Hypothalamus (tissue), 51 donors: ENCODE measurements around the gene PNPLA5.
"Not testable (repeated sequence)": the region's sequence is repeated elsewhere in the genome, so short reads cannot be mapped to it uniquely, and the experiment has no call there.

ENCODE experiments used
- DNase-seq, 51 donors: peaks; one replicate each; lab custom pipeline; 2025; lab: John Stamatoyannopoulos, UW

The PNPLA5 gene

GRCh38 chr22:43882122-43882767 is 9.6 kb downstream of the PNPLA5 start:
- no peak for DNase-seq

DNA sequence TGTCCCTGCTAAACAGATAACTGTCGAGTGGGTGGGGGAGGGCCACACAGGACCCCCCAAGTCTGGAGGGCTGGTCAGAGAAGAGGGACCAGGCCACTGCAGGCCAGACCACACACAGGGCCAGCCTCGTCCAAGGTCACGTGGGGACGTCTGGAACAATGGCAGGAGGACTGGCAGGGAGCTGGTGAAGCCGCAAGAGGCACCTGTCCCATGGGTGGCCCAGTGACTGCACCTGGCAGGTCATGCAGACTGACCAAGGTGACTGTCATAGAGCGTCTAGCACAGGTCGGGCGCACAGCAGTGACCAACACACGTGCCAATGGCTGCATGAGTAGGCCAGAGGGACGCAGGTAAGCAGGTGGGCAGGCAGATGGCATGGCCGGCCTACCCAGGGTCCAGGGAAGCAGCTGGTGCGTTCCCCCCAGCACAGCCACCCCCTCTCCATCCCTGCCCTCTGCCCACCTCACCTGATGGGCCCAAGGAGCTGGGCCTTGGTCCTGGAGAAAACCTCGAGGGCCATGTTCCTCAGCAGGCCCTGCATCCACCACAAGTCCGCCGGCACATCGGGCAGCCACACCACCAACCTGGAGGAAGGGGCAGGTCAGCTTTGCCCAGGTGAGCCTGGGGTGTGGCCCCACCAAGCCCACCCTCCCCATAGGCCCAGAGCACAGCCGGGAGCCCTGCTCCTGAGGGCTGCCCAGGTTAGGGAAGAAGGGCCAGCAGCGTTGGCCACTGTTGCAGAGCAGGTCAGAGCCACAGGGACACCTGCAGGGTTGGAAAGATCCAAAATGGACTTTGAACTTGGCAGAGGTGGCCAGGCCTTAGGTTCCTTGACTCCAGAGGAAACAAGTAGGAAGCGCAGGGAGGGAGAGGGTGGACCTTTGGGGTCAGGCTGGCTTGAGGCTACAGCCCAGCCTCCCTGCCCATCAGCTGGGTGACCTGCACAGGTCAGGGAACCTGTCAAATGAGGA is 10.4 kb downstream of the PNPLA5 start:
- no peak for DNase-seq

- DNase-seq: no peak
Measured at GRCh38 chr22:43880541-43880991, 11.2 kb downstream of the PNPLA5 start.

DNA sequence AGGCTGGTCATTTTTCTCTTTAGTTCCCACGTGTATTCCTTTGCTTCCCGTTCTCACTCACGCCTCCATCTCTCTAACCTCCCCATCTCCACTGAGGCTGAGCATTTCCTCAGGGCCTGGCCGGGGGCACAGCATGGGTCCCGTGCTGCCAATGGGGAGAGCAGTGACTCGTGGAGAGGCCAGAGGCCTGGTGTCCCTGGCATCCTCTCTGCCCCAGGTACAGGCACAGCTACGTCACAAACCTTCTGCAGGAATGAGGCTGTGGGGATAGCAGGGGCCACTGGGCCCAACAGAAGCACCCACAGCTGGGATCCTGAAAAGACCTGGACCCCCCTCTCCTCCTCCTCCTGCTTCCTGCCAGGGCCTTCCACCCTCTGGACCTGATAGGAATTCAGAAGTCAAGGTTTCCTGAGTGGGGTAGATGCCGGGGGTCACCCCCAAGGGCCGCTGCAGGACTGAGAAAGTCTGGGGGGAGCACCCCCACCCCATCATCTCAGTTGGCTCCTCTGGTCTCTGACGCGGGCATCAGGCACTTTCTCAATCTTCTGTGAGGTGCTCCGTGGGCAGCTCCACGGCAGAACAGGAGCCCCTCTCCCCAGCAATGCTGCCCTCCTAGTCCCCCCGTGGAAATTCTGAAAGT is 11.8 kb downstream of the PNPLA5 start:
- no peak for DNase-seq

DNA sequence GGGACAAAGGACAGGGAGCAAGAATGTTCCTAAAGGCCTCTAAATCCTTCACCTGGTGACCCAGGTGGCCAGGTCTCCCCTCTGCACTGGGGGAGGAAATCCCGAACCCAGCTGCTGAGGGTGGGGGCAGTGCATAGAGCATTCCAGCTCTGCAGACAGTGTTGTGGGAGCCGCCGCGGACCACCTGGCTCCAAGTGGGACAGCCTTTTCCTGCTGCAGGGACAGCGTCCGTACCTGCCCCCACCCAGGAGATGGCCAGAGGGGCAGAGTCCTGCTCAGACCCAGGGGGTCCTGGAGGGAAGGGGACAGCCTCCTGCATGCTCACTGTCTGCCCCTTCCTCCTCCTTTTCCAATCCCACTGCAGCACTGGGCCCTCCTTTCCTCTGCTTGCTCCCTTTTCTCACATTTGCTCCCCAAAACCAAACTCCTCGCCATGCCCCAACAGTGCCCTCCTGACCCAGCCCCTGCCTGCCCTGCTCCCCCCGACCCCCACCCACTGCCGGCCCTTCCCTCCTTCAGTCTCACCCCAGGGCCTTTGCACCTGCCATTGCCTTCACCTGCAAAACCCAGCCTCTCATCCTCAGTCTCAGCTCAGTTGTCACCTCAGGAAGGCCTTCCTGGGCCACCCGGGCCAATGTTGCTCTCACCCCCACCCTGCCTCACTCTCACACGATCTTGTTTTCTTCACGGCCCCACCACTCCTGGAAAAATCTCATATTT is 12.8 kb downstream of the PNPLA5 start:
- DNase-seq: no peak

- DNase-seq: no peak
Measured at GRCh38 chr22:43878079-43878795, 13.6 kb downstream of the PNPLA5 start.

- no peak for DNase-seq
Measured at GRCh38 chr22:43876866-43877509, 14.8 kb downstream of the PNPLA5 start.

DNA sequence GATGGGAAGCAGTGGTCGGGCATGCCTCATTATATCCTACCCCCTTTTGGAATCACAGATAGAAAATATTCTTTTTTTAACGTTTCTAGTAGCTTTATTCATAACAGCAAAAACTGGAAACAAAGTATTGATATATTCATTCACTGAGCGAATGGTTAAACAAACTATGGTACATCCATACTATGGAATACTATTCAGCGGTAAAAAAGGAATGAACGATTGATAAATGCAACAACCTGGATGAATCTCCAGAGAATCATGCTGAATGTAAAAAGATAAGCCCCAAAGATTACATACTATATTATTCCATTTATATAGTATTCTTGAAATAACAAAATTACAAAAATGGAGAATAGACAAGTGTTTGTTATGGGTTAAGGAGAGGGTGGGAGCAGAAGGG is 22.0 kb downstream of the PNPLA5 start:
- DNase-seq: no peak

GRCh38 chr22:43869001-43869400 is 22.8 kb downstream of the PNPLA5 start:
- not testable (repeated sequence) for DNase-seq

DNA sequence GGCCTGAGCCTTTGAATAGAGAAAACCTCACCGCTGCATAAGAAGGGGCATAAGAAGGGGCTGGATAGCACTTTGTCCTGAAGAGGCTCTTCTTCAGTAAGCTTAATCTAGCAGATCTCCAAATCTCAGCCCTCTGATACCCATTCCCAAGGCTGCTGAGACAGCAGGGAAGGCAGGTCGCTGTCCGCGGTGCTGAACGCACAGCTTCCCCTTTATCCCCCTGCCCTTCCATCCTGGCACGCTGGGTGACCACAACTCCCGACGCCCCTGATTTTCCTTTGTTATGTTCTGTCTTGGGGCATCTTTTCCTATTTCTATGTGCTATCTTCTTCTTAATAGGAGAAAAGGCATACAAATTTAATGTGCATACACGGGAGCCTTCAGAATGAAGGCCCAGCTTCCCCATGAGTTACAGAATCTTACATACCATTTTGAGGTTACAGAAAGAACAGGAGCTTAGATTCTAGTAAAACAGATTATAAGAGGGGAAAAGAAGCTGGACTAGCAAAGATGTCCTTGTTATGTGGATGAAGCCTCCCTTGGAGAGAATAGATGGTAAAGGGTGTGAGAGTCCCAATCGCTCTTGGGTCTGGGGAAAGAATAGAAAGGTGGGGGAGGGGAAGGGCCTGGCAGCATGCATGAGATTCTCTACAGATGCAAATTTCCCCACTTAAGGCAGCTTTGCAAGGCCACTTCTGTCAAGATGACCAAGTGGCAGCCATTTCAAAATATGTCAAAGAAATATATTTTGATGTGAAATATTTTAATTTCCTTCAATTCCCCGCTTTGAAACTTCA is 23.8 kb downstream of the PNPLA5 start:
- peak in 12 of 51 donors; percentile 7 to 50 (median 22) for DNase-seq

GRCh38 chr22:43862882-43863202 is 29.0 kb downstream of the PNPLA5 start:
- no peak for DNase-seq

DNA sequence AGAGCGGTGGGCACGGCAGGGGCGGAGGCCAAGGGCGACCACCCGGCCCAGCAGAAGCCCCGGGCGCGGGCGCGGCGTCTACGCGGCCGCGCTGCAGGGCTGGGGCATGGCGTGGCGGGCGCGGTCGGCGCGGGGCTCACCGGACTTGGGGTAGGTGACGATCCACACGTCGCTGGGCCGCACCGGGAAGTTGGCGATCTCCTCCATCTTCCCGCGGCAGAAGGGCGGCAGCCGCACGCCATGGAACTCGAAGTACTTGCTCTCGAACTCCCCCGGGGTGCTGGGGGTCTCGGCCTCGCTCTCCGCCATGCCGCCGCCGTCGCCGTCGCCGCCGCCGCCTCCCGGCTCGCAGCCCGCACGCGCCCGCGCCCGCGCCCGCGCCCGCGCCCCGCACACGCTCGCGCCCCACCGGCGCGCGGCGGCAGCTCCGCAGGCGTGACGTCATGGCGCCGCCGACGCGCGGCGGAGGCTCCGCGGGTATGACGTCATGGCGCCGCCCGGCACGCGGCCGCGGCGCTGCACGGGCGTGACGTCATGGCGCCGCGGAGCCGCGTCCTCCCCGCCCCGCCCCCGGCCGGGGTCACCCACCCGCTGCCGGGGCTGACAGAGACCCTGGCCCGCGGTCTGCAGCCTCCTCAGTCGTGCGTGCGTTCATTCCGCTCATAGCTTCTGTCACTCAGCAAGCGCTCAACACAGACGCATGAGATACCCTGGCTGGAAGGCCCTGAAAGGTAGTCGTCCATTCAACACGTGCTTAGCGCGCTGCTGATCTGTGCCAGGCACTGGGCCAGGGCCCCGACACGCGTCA is 29.5 kb downstream of the PNPLA5 start, which contains the start of gene SULT4A1:
TSS of gene SULT4A1 (minus strand) at position 440 of the 808 bp plus-strand sequence. CDS start at position 309, 131 bp downstream.
- peak in 5 of 51 donors; percentile 12 to 27 (median 22) for DNase-seq

DNA sequence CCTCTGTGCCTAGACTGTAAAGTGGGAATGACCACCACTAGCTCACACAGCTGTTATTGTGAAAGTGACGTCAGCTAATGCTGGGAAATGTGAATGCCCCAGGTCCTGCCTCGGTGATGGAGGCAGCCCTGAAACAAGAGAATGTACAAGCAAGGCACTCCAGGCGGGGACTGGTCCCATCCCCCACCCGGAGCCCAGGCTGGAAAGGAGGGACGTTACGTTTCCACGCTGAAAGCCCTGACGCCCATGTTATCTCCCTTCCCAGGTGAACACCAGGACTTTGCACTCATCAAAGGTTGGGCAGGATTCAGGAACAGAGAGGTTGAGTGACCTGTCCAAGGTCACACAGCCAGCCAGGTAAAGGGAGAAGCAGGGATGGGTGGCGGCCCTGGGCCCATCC is 30.3 kb downstream of the PNPLA5 start:
- DNase-seq: peak in 4 of 51 donors; percentile 7 to 27 (median 18)

GRCh38 chr22:43860831-43861230 is 31.0 kb downstream of the PNPLA5 start:
- DNase-seq: no peak

GRCh38 chr22:43860126-43860525 is 31.7 kb downstream of the PNPLA5 start:
- no peak for DNase-seq

DNA sequence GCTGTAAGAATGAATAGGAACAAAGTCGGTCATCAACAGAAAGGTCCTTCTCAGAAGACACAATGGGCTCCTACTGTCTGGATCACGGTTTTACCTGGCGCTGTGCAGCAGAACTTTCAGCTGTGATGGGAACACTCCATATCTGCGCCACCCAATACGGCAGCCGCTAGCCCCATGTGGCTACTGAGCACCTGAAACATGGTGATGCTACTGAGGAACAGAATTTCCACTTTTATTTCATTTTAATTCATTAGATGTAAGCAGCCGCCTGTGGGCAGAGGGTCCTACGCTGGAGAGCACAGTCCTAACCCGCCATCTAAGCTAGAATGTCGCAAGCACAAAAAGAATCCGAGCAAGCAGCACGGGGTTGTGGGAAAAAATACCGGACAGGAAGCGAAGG is 32.2 kb downstream of the PNPLA5 start:
- no peak for DNase-seq

- no peak for DNase-seq
Measured at GRCh38 chr22:43859176-43859575, 32.6 kb downstream of the PNPLA5 start.
